Vagina (tissue), 2 donors: ENCODE results near the gene RGS18. TPM values are rescaled to one million over a fixed set of nuclear protein-coding genes. Genes with fewer than 3 reads are reported as not detected.

Source experiments
- DNase-seq, 2 donors: peaks; one replicate each; pipeline ENCODE4 v3.0.0-alpha.2; 2017; ENCODE audit errors: extremely low spot score in 2 of 2
- H3K27ac ChIP-seq: fragments of 200-600 bp; sonication (generic); one replicate; pipeline ENCODE4 v1.5.1; 2019
- H3K27me3 ChIP-seq: fragments of 200-600 bp; sonication (generic); one replicate; pipeline ENCODE4 v1.5.1; 2019
- H3K36me3 ChIP-seq, 2 donors: fragments of 200-600 bp; sonication (generic); one replicate each; pipeline ENCODE4 v1.5.1; 2017 to 2019
- H3K4me1 ChIP-seq: fragments of 200-600 bp; sonication (generic); one replicate; pipeline ENCODE4 v1.5.1; 2019
- H3K4me3 ChIP-seq, 2 donors: fragments of 200-600 bp; sonication (generic); 1 replicate in 1 of 2; 2 replicates in 1 of 2; pipeline ENCODE4 v1.5.1; 2016 to 2019
- H3K9me3 ChIP-seq: fragments of 200-600 bp; sonication (generic); one replicate; pipeline ENCODE4 v1.5.1; 2019
- POLR2A ChIP-seq, 2 donors: fragments of 450-650 bp; IDR thresholded peaks; one replicate each; pipeline ENCODE4 v1.6.1; 2017; ENCODE audit warnings: antibody characterized with exemption in 2 of 2, mild to moderate bottlenecking in 2 of 2, moderate library complexity in 2 of 2
- POLR2AphosphoS5 ChIP-seq, 2 donors: sonication (generic); formaldehyde crosslinking; IDR thresholded peaks; one replicate each; pipeline ENCODE4 v1.9.0; 2017; ENCODE audit warnings: antibody characterized with exemption in 2 of 2, mild to moderate bottlenecking in 2 of 2, low read depth in 1 of 2; ENCODE audit not compliant: insufficient read depth in 1 of 2
- intact Hi-C: fragments of 100-400 bp; cut with DNase I; formaldehyde crosslinking; loops from one replicate; pipeline ENCODE4 v1.15.1; 2023
- total RNA-seq: library from RNA; depleted of rRNA; stranded (reverse); fragments of >200 nt; gene quantifications from one replicate; pipeline ENCODE4 v1.2.3, GENCODE V29; 2016
- TF ChIP-seq, protein P1 (sequence below), 3 experiments: fragments of 450-650 bp in 2 of 3; fragments of 200-600 bp in 1 of 3; sonication (generic) in 1 of 3; IDR thresholded peaks; one replicate each; pipeline ENCODE4 v1.5.1; 2017 to 2019; ENCODE audit warnings: antibody characterized with exemption in 3 of 3, mild to moderate bottlenecking in 2 of 3, moderate library complexity in 2 of 3

Gene RGS18
- total RNA-seq, 1 donor from 2014 or later: 0.98 TPM

- H3K36me3 ChIP-seq: no peaks in the 10 kb centered on the region
- H3K4me3 ChIP-seq: no peak overlapping the region
- no peaks in the 10 kb centered on the region for H3K4me1 ChIP-seq
- no peak for DNase-seq
- intact Hi-C loops: no loop called here
- H3K27ac ChIP-seq: no peak overlapping the region
- no peaks in the 10 kb centered on the region for H3K9me3 ChIP-seq
- H3K27me3 ChIP-seq: no peaks in the 10 kb centered on the region
- no peak for TF ChIP-seq POLR2AphosphoS5 (IDR thresholded peaks at IDR 0.05; ENCODE audit: insufficient read depth in 1 of 2, low read depth in 1 of 2)
Measured at GRCh38 chr1:192133350-192133926, 24.8 kb upstream of the RGS18 start.

DNA sequence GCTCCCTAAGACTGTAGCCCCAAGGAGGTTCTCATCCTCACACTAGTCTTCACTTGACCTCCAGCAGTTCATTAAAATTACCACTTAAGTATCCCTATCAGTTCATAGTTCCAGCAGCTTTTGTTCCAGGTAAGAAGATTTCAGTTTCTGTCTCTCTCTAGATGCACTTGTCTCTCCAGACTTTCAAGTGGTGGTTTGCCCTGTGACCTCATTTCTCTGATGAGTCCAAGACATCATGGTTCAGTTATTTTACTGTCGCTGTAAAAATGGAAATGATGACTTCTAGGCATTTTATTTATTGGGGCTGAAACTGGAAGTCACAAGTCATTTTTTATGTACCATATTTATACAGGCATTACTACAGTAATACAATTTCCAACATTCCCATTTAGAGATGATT is 17.9 kb upstream of the RGS18 start:
- intact Hi-C loops: no loop called here
- H3K27me3 ChIP-seq: no peaks in the 10 kb centered on the region
- TF ChIP-seq POLR2AphosphoS5 (IDR thresholded peaks at IDR 0.05; ENCODE audit: insufficient read depth in 1 of 2, low read depth in 1 of 2) (no peak), POLR2A (IDR thresholded peaks at IDR 0.05) (no peak)
- TF ChIP-seq, protein P1, sequence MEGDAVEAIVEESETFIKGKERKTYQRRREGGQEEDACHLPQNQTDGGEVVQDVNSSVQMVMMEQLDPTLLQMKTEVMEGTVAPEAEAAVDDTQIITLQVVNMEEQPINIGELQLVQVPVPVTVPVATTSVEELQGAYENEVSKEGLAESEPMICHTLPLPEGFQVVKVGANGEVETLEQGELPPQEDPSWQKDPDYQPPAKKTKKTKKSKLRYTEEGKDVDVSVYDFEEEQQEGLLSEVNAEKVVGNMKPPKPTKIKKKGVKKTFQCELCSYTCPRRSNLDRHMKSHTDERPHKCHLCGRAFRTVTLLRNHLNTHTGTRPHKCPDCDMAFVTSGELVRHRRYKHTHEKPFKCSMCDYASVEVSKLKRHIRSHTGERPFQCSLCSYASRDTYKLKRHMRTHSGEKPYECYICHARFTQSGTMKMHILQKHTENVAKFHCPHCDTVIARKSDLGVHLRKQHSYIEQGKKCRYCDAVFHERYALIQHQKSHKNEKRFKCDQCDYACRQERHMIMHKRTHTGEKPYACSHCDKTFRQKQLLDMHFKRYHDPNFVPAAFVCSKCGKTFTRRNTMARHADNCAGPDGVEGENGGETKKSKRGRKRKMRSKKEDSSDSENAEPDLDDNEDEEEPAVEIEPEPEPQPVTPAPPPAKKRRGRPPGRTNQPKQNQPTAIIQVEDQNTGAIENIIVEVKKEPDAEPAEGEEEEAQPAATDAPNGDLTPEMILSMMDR (IDR thresholded peaks at IDR 0.05): no peak
- no peaks in the 10 kb centered on the region for H3K4me1 ChIP-seq
- H3K9me3 ChIP-seq: no peaks in the 10 kb centered on the region
- H3K4me3 ChIP-seq: no peak overlapping the region
- no peak overlapping the region for H3K27ac ChIP-seq
- no peaks in the 10 kb centered on the region for H3K36me3 ChIP-seq
- no peak for DNase-seq

DNA sequence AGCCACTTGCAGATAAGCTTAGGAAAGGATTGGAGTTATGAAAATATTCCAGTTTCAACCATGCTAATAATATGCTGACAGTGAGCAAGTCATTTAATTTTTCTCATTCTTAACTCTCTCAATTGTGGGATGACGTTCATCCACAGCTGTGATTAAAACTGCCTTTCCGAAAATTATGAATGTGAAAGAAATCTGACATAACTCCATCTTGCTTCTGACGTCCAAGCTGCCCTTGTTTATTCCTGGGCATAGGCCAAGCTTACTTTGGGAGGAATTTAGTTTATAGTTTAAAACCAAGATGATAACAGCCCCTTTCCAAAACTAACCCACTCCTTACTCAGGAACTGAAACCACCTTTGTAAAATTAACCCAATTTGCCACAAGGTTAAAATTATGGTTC is 11.0 kb upstream of the RGS18 start:
- Histone ChIP-seq H3K27ac (no peak overlapping the region), H3K4me3 (no peak overlapping the region), H3K27me3 (no peaks in the 10 kb centered on the region), H3K4me1 (no peaks in the 10 kb centered on the region), H3K9me3 (no peaks in the 10 kb centered on the region), H3K36me3 (no peaks in the 10 kb centered on the region)
- TF ChIP-seq POLR2AphosphoS5 (IDR thresholded peaks at IDR 0.05; ENCODE audit: insufficient read depth in 1 of 2, low read depth in 1 of 2): no peak
- TF ChIP-seq POLR2A (IDR thresholded peaks at IDR 0.05): no peak
- TF ChIP-seq, protein P1 (IDR thresholded peaks at IDR 0.05): no peak
- no peak for DNase-seq
- intact Hi-C loops: no loop called here

GRCh38 chr1:192147696-192148095 is 10.6 kb upstream of the RGS18 start:
- DNase-seq: no peak
- H3K27ac ChIP-seq: no peak overlapping the region
- no peaks in the 10 kb centered on the region for H3K27me3 ChIP-seq
- no peak overlapping the region for H3K4me3 ChIP-seq
- TF ChIP-seq POLR2A (IDR thresholded peaks at IDR 0.05): no peak
- no peak for TF ChIP-seq POLR2AphosphoS5 (IDR thresholded peaks at IDR 0.05; ENCODE audit: insufficient read depth in 1 of 2, low read depth in 1 of 2)
- TF ChIP-seq, protein P1 (IDR thresholded peaks at IDR 0.05): no peak
- H3K4me1 ChIP-seq: no peaks in the 10 kb centered on the region
- intact Hi-C loops: no loop called here
- no peaks in the 10 kb centered on the region for H3K36me3 ChIP-seq
- H3K9me3 ChIP-seq: no peaks in the 10 kb centered on the region

DNA sequence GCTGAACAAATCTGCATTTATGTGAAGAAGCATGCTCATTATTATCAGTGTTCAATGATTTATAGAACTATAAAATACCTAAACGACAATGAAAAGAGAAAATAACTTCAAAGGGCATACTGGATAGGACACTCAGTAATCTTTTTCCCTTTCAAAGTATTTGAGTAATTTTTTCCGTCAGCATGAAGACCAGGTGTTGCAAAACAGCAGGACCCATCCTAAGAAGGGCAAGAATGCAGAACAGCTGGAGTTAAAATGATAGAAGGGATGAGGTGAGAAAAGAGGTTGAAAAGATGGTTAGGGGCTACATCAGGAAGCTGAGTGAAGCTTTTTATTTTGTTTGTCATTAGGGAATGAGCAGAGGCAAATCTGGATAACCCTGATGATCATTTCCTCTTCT is 7.1 kb upstream of the RGS18 start:
- DNase-seq: no peak
- TF ChIP-seq POLR2AphosphoS5 (IDR thresholded peaks at IDR 0.05; ENCODE audit: insufficient read depth in 1 of 2, low read depth in 1 of 2) (no peak), POLR2A (IDR thresholded peaks at IDR 0.05) (no peak)
- TF ChIP-seq, protein P1 (IDR thresholded peaks at IDR 0.05): no peak
- H3K9me3 ChIP-seq: no peaks in the 10 kb centered on the region
- H3K27me3 ChIP-seq: no peaks in the 10 kb centered on the region
- H3K4me3 ChIP-seq: no peak overlapping the region
- no peaks in the 10 kb centered on the region for H3K36me3 ChIP-seq
- no peaks in the 10 kb centered on the region for H3K4me1 ChIP-seq
- no peak overlapping the region for H3K27ac ChIP-seq
- intact Hi-C loops: no loop called here
